K562 (cell line): ENCODE results near the gene KATNB1. TPM values are rescaled to one million over a fixed set of nuclear protein-coding genes. Genes with fewer than 3 reads are reported as not detected.
A peak's percentile ranks its signal among the peaks of the same experiment; 100 is the strongest.

ENCODE experiments used
- CBX1 ChIP-seq: sonication (generic); IDR thresholded peaks from 2 replicates; pipeline ENCODE4 v1.6.1; 2016; ENCODE audit warnings: antibody characterized with exemption, low read depth, mild to moderate bottlenecking
- IFI16 ChIP-seq: fragments of 250-450 bp; sonication (Bioruptor Pico); IDR thresholded peaks from 2 replicates; pipeline ENCODE4 v2.1.2; 2022; ENCODE audit warnings: mild to moderate bottlenecking, inconsistent platforms
- JUND ChIP-seq, 2 experiments: IDR thresholded peaks; 2 replicates in 1 of 2; 3 replicates in 1 of 2; pipeline ENCODE4 v1.6.1; 2011; ENCODE audit warnings: borderline replicate concordance in 2 of 2, low read depth in 2 of 2, low read length in 2 of 2, improper control_type of control experiment in 1 of 2, missing biosample characterization in 1 of 2, missing genetic modification characterization in 1 of 2, missing genetic modification reagents in 1 of 2
- KAT2B ChIP-seq: IDR thresholded peaks from one replicate; pipeline ENCODE4 v1.6.1; 2012; ENCODE audit warnings: low read depth, mild to moderate bottlenecking, control low read depth, inconsistent platforms, low read length, moderate library complexity
- RB1 ChIP-seq: fragments of 450-650 bp; IDR thresholded peaks from 2 replicates; pipeline ENCODE4 v1.6.1; 2017; ENCODE audit warnings: low read depth, mild to moderate bottlenecking
- RNF2 ChIP-seq: sonication (generic); IDR thresholded peaks from 2 replicates; pipeline ENCODE4 v1.6.1; 2016
- SMARCA4 ChIP-seq: fragments of 450-650 bp; IDR thresholded peaks from 2 replicates; pipeline ENCODE4 v1.6.1; 2016
- SOX6 ChIP-seq: fragments of 450-650 bp; IDR thresholded peaks from 2 replicates; pipeline ENCODE4 v1.6.1; 2014; ENCODE audit warnings: mild to moderate bottlenecking
- ZEB2 ChIP-seq: fragments of 450-650 bp; IDR thresholded peaks from 2 replicates; pipeline ENCODE4 v1.6.1; 2016
- ZNF253 ChIP-seq: fragments of 250-450 bp; sonication (Bioruptor Pico); conservative IDR thresholded peaks from 2 replicates; pipeline ENCODE4 v1.6.1; 2021; ENCODE audit warnings: mild to moderate bottlenecking
- ZNF830 ChIP-seq: fragments of 250-450 bp; sonication (Bioruptor Pico); IDR thresholded peaks from 2 replicates; pipeline ENCODE4 v1.5.0; 2021; ENCODE audit warnings: mild to moderate bottlenecking
- polyA plus RNA-seq, 8 experiments: library from polyadenylated mRNA; depleted of rRNA in 4 of 8; stranded (reverse) in 5 of 8; unstranded in 3 of 8; fragments of >200 nt; fragmentation: Nextera tagmentation in 2 of 8; fragmentation: Illumina TruSeq in 1 of 8; extraction: Ambion mirVana in 2 of 8; extraction: Trizol in 1 of 8; gene quantifications; 2 replicates each; pipeline versions ENCODE4 v1.2.1 to v1.2.3, GENCODE V29; 2011 to 2014; ENCODE audit warnings: inconsistent platforms in 1 of 8, missing spikeins in 1 of 8
- total RNA-seq, 7 experiments: library from RNA; depleted of rRNA in 6 of 7; stranded (reverse); fragments of >200 nt in 6 of 7; fragmentation: Illumina TruSeq in 2 of 7; extraction: Trizol in 2 of 7; gene quantifications; 2 replicates each; pipeline versions ENCODE4 v1.2.1 to v1.2.3, GENCODE V29; 2011 to 2021; ENCODE audit warnings: low replicate concordance in 1 of 7
- TF ChIP-seq, protein P1 (sequence below): fragments of 450-650 bp; IDR thresholded peaks from 2 replicates; pipeline ENCODE4 v1.6.1; 2017; ENCODE audit warnings: antibody characterized with exemption, mild to moderate bottlenecking
- TF ChIP-seq, protein P2 (sequence below): fragments of 450-650 bp; IDR thresholded peaks from 2 replicates; pipeline ENCODE4 v1.6.1; 2016; ENCODE audit warnings: missing biosample characterization, missing genetic modification characterization
- TF ChIP-seq, protein P3 (sequence below), 2 experiments: IDR thresholded peaks; 2 replicates each; pipeline ENCODE4 v1.6.1; 2011; ENCODE audit warnings: borderline replicate concordance in 1 of 2, control low read depth in 1 of 2, low read depth in 1 of 2, low read length in 1 of 2, mild to moderate bottlenecking in 1 of 2, mixed read lengths in 1 of 2, moderate library complexity in 1 of 2; ENCODE audit not compliant: insufficient read depth in 1 of 2, insufficient read length in 1 of 2, poor library complexity in 1 of 2, severe bottlenecking in 1 of 2; ENCODE audit errors: extremely low read depth in 1 of 2
- TF ChIP-seq, protein P4 (sequence below): sonication (generic); formaldehyde crosslinking; IDR thresholded peaks from 2 replicates; pipeline ENCODE4 v1.8.0; 2022; ENCODE audit warnings: mild to moderate bottlenecking, missing genetic modification reagents, borderline replicate concordance

The KATNB1 gene
- total and polyA plus RNA-seq, 9 of the 15 experiments (the other 6 are each of a cell fraction or from before 2014, with no cell fraction given) = 1.2 to 52.6 (median 21.9) TPM

DNA sequence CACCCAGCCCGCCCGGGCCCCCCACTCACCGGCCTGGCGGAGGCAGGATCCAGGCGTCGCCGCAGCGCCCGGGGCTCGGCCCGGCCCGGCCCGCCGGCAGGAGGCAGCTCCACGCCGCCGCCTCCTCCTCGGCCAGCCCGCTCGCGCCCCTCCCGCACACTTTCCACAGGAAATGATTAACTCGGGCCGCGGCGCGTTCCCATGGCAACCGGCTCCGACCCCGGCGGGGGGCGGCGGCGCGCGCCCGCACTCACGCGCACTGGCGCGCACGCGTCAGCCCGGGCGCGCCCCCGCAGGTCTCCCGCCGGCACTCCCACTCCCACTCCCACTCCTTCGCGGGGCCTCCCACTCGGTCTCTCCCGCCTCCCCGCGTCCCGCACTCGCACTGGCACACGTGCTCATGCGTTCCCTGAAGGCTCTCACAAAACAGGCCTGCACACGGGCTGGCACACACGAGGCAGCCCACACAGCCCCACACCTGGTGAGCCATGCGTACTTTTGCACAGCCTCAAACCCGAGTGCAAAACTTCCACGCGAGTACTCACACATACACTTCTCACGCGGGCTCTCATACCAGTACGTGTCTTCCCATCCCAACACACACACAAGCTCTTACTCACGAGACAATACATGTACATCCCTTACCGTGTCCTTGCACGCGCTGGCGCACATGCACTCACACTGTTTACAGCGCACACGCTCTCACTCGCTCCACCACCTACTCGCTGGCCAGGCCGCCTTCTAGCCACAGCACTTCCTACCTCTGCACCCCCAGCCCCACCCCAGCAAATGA lies 67.0 kb downstream of the KATNB1 start, which contains the start of gene KIFC3 (continued):
- TF ChIP-seq, protein P1, sequence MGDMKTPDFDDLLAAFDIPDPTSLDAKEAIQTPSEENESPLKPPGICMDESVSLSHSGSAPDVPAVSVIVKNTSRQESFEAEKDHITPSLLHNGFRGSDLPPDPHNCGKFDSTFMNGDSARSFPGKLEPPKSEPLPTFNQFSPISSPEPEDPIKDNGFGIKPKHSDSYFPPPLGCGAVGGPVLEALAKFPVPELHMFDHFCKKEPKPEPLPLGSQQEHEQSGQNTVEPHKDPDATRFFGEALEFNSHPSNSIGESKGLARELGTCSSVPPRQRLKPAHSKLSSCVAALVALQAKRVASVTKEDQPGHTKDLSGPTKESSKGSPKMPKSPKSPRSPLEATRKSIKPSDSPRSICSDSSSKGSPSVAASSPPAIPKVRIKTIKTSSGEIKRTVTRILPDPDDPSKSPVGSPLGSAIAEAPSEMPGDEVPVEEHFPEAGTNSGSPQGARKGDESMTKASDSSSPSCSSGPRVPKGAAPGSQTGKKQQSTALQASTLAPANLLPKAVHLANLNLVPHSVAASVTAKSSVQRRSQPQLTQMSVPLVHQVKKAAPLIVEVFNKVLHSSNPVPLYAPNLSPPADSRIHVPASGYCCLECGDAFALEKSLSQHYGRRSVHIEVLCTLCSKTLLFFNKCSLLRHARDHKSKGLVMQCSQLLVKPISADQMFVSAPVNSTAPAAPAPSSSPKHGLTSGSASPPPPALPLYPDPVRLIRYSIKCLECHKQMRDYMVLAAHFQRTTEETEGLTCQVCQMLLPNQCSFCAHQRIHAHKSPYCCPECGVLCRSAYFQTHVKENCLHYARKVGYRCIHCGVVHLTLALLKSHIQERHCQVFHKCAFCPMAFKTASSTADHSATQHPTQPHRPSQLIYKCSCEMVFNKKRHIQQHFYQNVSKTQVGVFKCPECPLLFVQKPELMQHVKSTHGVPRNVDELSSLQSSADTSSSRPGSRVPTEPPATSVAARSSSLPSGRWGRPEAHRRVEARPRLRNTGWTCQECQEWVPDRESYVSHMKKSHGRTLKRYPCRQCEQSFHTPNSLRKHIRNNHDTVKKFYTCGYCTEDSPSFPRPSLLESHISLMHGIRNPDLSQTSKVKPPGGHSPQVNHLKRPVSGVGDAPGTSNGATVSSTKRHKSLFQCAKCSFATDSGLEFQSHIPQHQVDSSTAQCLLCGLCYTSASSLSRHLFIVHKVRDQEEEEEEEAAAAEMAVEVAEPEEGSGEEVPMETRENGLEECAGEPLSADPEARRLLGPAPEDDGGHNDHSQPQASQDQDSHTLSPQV = peak; percentile 68; the same call in 1 of the 2 replicates
- no peak for TF ChIP-seq IFI16 (CRISPR knock-in tag)
- peak; percentile 28; the same call in 1 of the 2 replicates for TF ChIP-seq SMARCA4
- TF ChIP-seq CBX1 = peak; percentile 82
- no peak for TF ChIP-seq ZNF253
- TF ChIP-seq SOX6 = peak; percentile 51; the same call in 1 of the 2 replicates
- peak; percentile 72; the same call in 1 of the 2 replicates for TF ChIP-seq RB1
- no peak for TF ChIP-seq KAT2B
- TF ChIP-seq ZEB2 = 0 out of 2 replicates have a peak, but pooled peaks have one; percentile 22
- TF ChIP-seq, protein P2, sequence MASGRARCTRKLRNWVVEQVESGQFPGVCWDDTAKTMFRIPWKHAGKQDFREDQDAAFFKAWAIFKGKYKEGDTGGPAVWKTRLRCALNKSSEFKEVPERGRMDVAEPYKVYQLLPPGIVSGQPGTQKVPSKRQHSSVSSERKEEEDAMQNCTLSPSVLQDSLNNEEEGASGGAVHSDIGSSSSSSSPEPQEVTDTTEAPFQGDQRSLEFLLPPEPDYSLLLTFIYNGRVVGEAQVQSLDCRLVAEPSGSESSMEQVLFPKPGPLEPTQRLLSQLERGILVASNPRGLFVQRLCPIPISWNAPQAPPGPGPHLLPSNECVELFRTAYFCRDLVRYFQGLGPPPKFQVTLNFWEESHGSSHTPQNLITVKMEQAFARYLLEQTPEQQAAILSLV = no peak
- TF ChIP-seq RNF2 = peak; percentile 20; the same call in 1 of the 2 replicates
- TF ChIP-seq ZNF830 (CRISPR knock-in tag) = peak; percentile 16; the same call in 1 of the 2 replicates
- TF ChIP-seq, protein P3, sequence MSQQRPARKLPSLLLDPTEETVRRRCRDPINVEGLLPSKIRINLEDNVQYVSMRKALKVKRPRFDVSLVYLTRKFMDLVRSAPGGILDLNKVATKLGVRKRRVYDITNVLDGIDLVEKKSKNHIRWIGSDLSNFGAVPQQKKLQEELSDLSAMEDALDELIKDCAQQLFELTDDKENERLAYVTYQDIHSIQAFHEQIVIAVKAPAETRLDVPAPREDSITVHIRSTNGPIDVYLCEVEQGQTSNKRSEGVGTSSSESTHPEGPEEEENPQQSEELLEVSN (IDR thresholded peaks at IDR 0.05; ENCODE audit: borderline replicate concordance in 1 of 2, extremely low read depth in 1 of 2, insufficient read depth in 1 of 2, insufficient read length in 1 of 2, low read depth in 1 of 2, low read length in 1 of 2, poor library complexity in 1 of 2, severe bottlenecking in 1 of 2) = peak; percentile 85 to 95
- no peak; the same call in 1 of the 2 replicates for TF ChIP-seq JUND (IDR thresholded peaks at IDR 0.05; ENCODE audit: borderline replicate concordance, low read depth, low read length)
- 0 out of 3 replicates have a peak, but pooled peaks have one; percentile 9 for TF ChIP-seq JUND (tag; IDR thresholded peaks at IDR 0.05; ENCODE audit: borderline replicate concordance, low read depth, low read length)
- TF ChIP-seq, protein P4, sequence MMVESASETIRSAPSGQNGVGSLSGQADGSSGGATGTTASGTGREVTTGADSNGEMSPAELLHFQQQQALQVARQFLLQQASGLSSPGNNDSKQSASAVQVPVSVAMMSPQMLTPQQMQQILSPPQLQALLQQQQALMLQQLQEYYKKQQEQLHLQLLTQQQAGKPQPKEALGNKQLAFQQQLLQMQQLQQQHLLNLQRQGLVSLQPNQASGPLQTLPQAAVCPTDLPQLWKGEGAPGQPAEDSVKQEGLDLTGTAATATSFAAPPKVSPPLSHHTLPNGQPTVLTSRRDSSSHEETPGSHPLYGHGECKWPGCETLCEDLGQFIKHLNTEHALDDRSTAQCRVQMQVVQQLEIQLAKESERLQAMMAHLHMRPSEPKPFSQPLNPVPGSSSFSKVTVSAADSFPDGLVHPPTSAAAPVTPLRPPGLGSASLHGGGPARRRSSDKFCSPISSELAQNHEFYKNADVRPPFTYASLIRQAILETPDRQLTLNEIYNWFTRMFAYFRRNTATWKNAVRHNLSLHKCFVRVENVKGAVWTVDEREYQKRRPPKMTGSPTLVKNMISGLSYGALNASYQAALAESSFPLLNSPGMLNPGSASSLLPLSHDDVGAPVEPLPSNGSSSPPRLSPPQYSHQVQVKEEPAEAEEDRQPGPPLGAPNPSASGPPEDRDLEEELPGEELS (CRISPR knock-in tag) = peak; percentile 88; the same call in 1 of the 2 replicates
